Measurements from ENCODE around the gene MYADML2.
"Not testable (repeated sequence)": the region's sequence is repeated elsewhere in the genome, so short reads cannot be mapped to it uniquely, and the experiment has no call there.

Gene MYADML2

GRCh38 chr17:81947189-81947588 lies at the start of gene MYADML2:
MYADML2 (minus strand) TSS chr17:81947233; CDS start chr17:81941741, 5,492 bp downstream.
- DNase-seq: no peak

GRCh38 chr17:81996232-81996756 lies 49.3 kb upstream of the MYADML2 start:
- no peak for DNase-seq

- no peak for DNase-seq
These were observed 48.6 kb upstream of the MYADML2 start for GRCh38 chr17:81995463-81996231.

GRCh38 chr17:81994593-81995462 lies 47.8 kb upstream of the MYADML2 start:
- no peak for DNase-seq

GRCh38 chr17:81993729-81994592 lies 46.9 kb upstream of the MYADML2 start:
- DNase-seq: no peak

GRCh38 chr17:81992306-81993102 lies 45.5 kb upstream of the MYADML2 start:
- DNase-seq: no peak

GRCh38 chr17:81991684-81992305 lies 44.8 kb upstream of the MYADML2 start:
- peak; percentile 74 for DNase-seq

GRCh38 chr17:81990836-81991683 lies 44.0 kb upstream of the MYADML2 start:
- no peak for DNase-seq

- no peak for DNase-seq
These were observed 40.2 kb upstream of the MYADML2 start for GRCh38 chr17:81987161-81987770.

- no peak for DNase-seq
These were observed 39.6 kb upstream of the MYADML2 start for GRCh38 chr17:81986606-81987005.

GRCh38 chr17:81984773-81985410 lies 37.9 kb upstream of the MYADML2 start:
- no peak for DNase-seq

GRCh38 chr17:81983639-81984373 lies 36.8 kb upstream of the MYADML2 start:
- DNase-seq: no peak

- DNase-seq: no peak
These were observed 36.1 kb upstream of the MYADML2 start for GRCh38 chr17:81983011-81983638.

- not testable (repeated sequence) for DNase-seq
These were observed 34.5 kb upstream of the MYADML2 start for GRCh38 chr17:81981511-81981910.

GRCh38 chr17:81980707-81981343 lies 33.8 kb upstream of the MYADML2 start:
- no peak for DNase-seq

GRCh38 chr17:81980122-81980521 lies 33.1 kb upstream of the MYADML2 start:
- DNase-seq: no peak

- no peak for DNase-seq
These were observed 31.7 kb upstream of the MYADML2 start for GRCh38 chr17:81978524-81979298.
